BLaER1 (cell line): ENCODE measurements around the gene SCRN1.

ENCODE experiments used
- H3K27ac ChIP-seq: shearing (Covaris generic); formaldehyde crosslinking; 2 replicates; pipeline ENCODE4 v1.8.1; 2022
- H3K27me3 ChIP-seq: shearing (Covaris generic); formaldehyde crosslinking; 2 replicates; pipeline ENCODE4 v1.8.1; 2022
- H3K36me3 ChIP-seq: shearing (Covaris generic); formaldehyde crosslinking; 2 replicates; pipeline ENCODE4 v1.8.1; 2022
- H3K4me1 ChIP-seq: shearing (Covaris generic); formaldehyde crosslinking; 2 replicates; pipeline ENCODE4 v1.8.1; 2022
- H3K4me2 ChIP-seq: shearing (Covaris generic); formaldehyde crosslinking; 2 replicates; pipeline ENCODE4 v1.8.1; 2022
- H3K4me3 ChIP-seq: shearing (Covaris generic); formaldehyde crosslinking; 2 replicates; pipeline ENCODE4 v1.8.1; 2022
- H3K9ac ChIP-seq: shearing (Covaris generic); formaldehyde crosslinking; 2 replicates; pipeline ENCODE4 v1.8.1; 2022
- H3K9me3 ChIP-seq: shearing (Covaris generic); formaldehyde crosslinking; 2 replicates; pipeline ENCODE4 v1.8.1; 2022
- H4K20me1 ChIP-seq: shearing (Covaris generic); formaldehyde crosslinking; 2 replicates; pipeline ENCODE4 v1.8.1; 2022
- Cebpa-rat ChIP-seq: shearing (Covaris generic); IDR thresholded peaks from 2 replicates; pipeline ENCODE4 v1.8.1; 2022

Gene SCRN1

GRCh38 chr7:30010021-30010420 lies 20.4 kb upstream of the SCRN1 start:
- Histone ChIP-seq H3K4me1 (no peaks in the 10 kb centered on the region), H3K27me3 (no peaks in the 10 kb centered on the region), H3K4me2 (no peak overlapping the region), H3K9ac (no peak overlapping the region), H3K27ac (no peak overlapping the region), H3K36me3 (peaks cover 12% of the 10 kb centered on the region), H4K20me1 (no peaks in the 10 kb centered on the region), H3K4me3 (no peak overlapping the region), H3K9me3 (no peaks in the 10 kb centered on the region)
- TF ChIP-seq Cebpa-rat = no peak

- Histone ChIP-seq H3K36me3 (no peaks in the 10 kb centered on the region), H3K9me3 (no peaks in the 10 kb centered on the region), H3K27me3 (no peaks in the 10 kb centered on the region), H4K20me1 (no peaks in the 10 kb centered on the region), H3K4me1 (no peaks in the 10 kb centered on the region), H3K27ac (no peak overlapping the region), H3K9ac (no peak overlapping the region), H3K4me2 (no peak overlapping the region), H3K4me3 (no peak overlapping the region)
- TF ChIP-seq Cebpa-rat = no peak
Observed at GRCh38 chr7:30005464-30005863, 15.9 kb upstream of the SCRN1 start.

GRCh38 chr7:30003098-30003497 lies 13.5 kb upstream of the SCRN1 start:
- no peak overlapping the region for H3K4me2 ChIP-seq
- no peak overlapping the region for H3K4me3 ChIP-seq
- H3K27ac ChIP-seq = no peak overlapping the region
- 0 out of 2 replicates have a peak, but pooled peaks cover 3% of the 10 kb centered on the region for H3K9me3 ChIP-seq
- no peak for TF ChIP-seq Cebpa-rat
- H3K4me1 ChIP-seq = no peaks in the 10 kb centered on the region
- no peaks in the 10 kb centered on the region for H4K20me1 ChIP-seq
- no peak overlapping the region for H3K9ac ChIP-seq
- no peaks in the 10 kb centered on the region for H3K27me3 ChIP-seq
- no peaks in the 10 kb centered on the region for H3K36me3 ChIP-seq

- Histone ChIP-seq H3K4me3 (no peak overlapping the region), H3K9me3 (peaks cover 7% of the 10 kb centered on the region; the same call in 1 of the 2 replicates), H4K20me1 (no peaks in the 10 kb centered on the region), H3K4me2 (no peak overlapping the region), H3K36me3 (no peaks in the 10 kb centered on the region), H3K4me1 (no peaks in the 10 kb centered on the region), H3K27me3 (no peaks in the 10 kb centered on the region), H3K27ac (no peak overlapping the region), H3K9ac (no peak overlapping the region)
- no peak for TF ChIP-seq Cebpa-rat
Observed at GRCh38 chr7:30001998-30002397, 12.4 kb upstream of the SCRN1 start.

GRCh38 chr7:29998489-29998888 lies 8.9 kb upstream of the SCRN1 start:
- Histone ChIP-seq H3K27ac (no peak overlapping the region), H3K4me1 (no peaks in the 10 kb centered on the region), H3K4me2 (no peak overlapping the region), H3K36me3 (no peaks in the 10 kb centered on the region), H3K9me3 (peaks cover 22% of the 10 kb centered on the region), H3K9ac (no peak overlapping the region), H3K27me3 (no peaks in the 10 kb centered on the region), H3K4me3 (no peak overlapping the region), H4K20me1 (no peaks in the 10 kb centered on the region)
- no peak for TF ChIP-seq Cebpa-rat

GRCh38 chr7:29996321-29996720 lies 6.7 kb upstream of the SCRN1 start:
- no peak overlapping the region for H3K4me3 ChIP-seq
- no peak overlapping the region for H3K9ac ChIP-seq
- H3K36me3 ChIP-seq = no peaks in the 10 kb centered on the region
- no peak for TF ChIP-seq Cebpa-rat
- H3K9me3 ChIP-seq = peaks cover 43% of the 10 kb centered on the region
- peaks cover 11% of the 10 kb centered on the region; the same call in 1 of the 2 replicates for H3K27me3 ChIP-seq
- no peaks in the 10 kb centered on the region for H4K20me1 ChIP-seq
- no peak overlapping the region for H3K4me2 ChIP-seq
- H3K27ac ChIP-seq = no peak overlapping the region
- H3K4me1 ChIP-seq = no peaks in the 10 kb centered on the region

- TF ChIP-seq Cebpa-rat = no peak
- Histone ChIP-seq H3K9ac (no peak overlapping the region), H3K4me2 (no peak overlapping the region), H4K20me1 (no peaks in the 10 kb centered on the region), H3K27ac (no peak overlapping the region), H3K27me3 (peaks cover 18% of the 10 kb centered on the region), H3K4me3 (no peak overlapping the region), H3K4me1 (no peaks in the 10 kb centered on the region), H3K36me3 (no peaks in the 10 kb centered on the region), H3K9me3 (peaks cover 50% of the 10 kb centered on the region)
Observed at GRCh38 chr7:29995652-29996051, 6.1 kb upstream of the SCRN1 start.

GRCh38 chr7:29993140-29993539 lies 3.5 kb upstream of the SCRN1 start:
- Histone ChIP-seq H3K36me3 (peaks cover 8% of the 10 kb centered on the region; the same call in 1 of the 2 replicates), H3K27ac (no peak overlapping the region), H3K4me3 (no peak overlapping the region), H3K9ac (no peak overlapping the region), H3K9me3 (peaks cover 73% of the 10 kb centered on the region), H3K4me1 (no peaks in the 10 kb centered on the region), H3K4me2 (no peak overlapping the region), H3K27me3 (peaks cover 43% of the 10 kb centered on the region), H4K20me1 (no peaks in the 10 kb centered on the region)
- no peak for TF ChIP-seq Cebpa-rat

GRCh38 chr7:29991937-29992336 lies 2.3 kb upstream of the SCRN1 start:
- TF ChIP-seq Cebpa-rat = no peak
- peaks cover 76% of the 10 kb centered on the region for H3K9me3 ChIP-seq
- peaks cover 53% of the 10 kb centered on the region for H3K27me3 ChIP-seq

GRCh38 chr7:29990931-29991330 lies 1.3 kb upstream of the SCRN1 start:
- no peaks in the 10 kb centered on the region for H4K20me1 ChIP-seq
- H3K36me3 ChIP-seq = peaks cover 8% of the 10 kb centered on the region; the same call in 1 of the 2 replicates
- H3K4me2 ChIP-seq = no peak overlapping the region
- no peak overlapping the region for H3K27ac ChIP-seq
- peaks cover 70% of the 10 kb centered on the region for H3K9me3 ChIP-seq
- H3K4me1 ChIP-seq = no peaks in the 10 kb centered on the region
- no peak overlapping the region for H3K4me3 ChIP-seq
- H3K27me3 ChIP-seq = peaks cover 55% of the 10 kb centered on the region
- no peak for TF ChIP-seq Cebpa-rat
- no peak overlapping the region for H3K9ac ChIP-seq

More at GRCh38 chr7:29991937-29992336, 2.3 kb upstream of the SCRN1 start:
- Histone ChIP-seq H3K9ac (no peak overlapping the region), H4K20me1 (no peaks in the 10 kb centered on the region), H3K4me2 (no peak overlapping the region), H3K4me3 (no peak overlapping the region), H3K36me3 (peaks cover 8% of the 10 kb centered on the region; the same call in 1 of the 2 replicates), H3K4me1 (no peaks in the 10 kb centered on the region), H3K27ac (no peak overlapping the region)
